ENCODE data around the gene ITM2A.

ITM2A gene

DNA sequence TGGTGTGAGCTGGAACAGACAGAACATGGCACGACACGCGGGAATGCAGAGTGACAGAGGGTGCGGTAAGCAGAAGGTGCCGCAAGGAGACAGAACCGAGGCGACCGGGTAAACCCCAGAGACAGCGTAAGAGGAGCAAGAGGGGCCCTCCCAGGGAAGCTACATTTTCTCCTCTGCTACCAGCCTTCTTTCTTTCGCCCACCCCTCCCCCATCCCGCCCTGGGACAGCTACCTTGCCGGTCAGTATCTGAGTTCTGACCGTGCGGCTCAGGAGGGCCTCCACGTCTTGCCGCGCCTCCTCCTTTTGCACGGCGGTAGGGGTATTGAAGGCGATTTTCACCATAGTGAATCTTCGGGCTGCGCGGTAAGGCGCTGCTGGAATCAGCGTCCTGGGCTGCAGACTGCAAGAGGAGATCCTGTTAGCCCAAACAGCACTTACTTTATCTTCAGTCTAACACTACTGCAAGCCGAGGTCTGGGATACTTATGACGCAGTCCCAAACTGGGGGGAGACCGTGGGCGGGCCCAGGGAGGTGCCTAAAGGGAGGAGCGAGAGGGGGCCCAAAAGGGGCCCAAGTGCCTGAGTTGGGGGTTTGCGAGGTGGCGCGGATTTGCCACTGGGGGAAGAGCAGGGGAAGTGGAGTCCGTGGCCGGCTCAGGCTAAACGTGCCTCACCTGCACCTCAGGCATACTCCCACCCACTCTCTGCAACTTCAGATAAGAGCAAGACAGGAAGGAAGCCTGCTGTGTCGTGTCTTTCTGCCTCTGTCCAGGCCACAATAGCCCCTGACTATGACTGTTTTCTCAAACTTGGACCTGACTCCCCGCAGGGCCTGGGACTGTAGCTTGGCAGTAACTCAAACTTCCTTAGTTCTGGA lies at the start of gene ITM2A:
Gene ITM2A (minus strand): TSS at position 462 of the 877 bp plus-strand sequence. CDS start 119 bp downstream, at position 343.
- TF ChIP-seq CTCF (IDR thresholded peaks at IDR 0.05; ENCODE audit: control insufficient read depth, extremely low read depth, insufficient read depth) = no peak
- H3K4me3 ChIP-seq (ENCODE audit: low read depth, low read length) = no peak within 1 kb of the TSS
- DNase-seq (ENCODE audit: low read depth) = no peak

GRCh38 chrX:79415056-79415455 lies 47.9 kb upstream of the ITM2A start:
- no peak overlapping the region for H3K4me3 ChIP-seq (ENCODE audit: low read depth, low read length)
- no peak for DNase-seq (ENCODE audit: low read depth)
- TF ChIP-seq CTCF (IDR thresholded peaks at IDR 0.05; ENCODE audit: control insufficient read depth, extremely low read depth, insufficient read depth) = no peak

DNA sequence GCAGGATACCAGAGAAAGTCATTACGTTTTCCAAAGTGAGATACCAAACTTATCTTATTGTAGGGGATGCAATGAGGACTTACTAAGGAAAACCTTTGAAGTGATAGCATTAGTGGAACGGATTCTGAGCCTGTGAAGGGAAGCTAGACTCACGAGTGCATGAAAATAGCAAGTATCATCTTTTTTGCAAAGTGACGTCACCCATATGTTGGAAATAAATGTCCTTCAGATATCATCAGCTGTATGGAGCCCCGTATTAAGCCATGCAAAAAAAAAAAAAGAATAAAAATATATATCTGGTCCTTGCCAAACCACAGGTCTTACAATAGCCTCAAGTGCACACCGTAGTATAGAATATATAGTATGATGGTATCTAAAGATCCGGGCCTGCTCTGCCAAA lies 46.8 kb upstream of the ITM2A start:
- TF ChIP-seq CTCF (IDR thresholded peaks at IDR 0.05; ENCODE audit: control insufficient read depth, extremely low read depth, insufficient read depth) = no peak
- H3K4me3 ChIP-seq (ENCODE audit: low read depth, low read length) = no peak overlapping the region
- no peak for DNase-seq (ENCODE audit: low read depth)

DNA sequence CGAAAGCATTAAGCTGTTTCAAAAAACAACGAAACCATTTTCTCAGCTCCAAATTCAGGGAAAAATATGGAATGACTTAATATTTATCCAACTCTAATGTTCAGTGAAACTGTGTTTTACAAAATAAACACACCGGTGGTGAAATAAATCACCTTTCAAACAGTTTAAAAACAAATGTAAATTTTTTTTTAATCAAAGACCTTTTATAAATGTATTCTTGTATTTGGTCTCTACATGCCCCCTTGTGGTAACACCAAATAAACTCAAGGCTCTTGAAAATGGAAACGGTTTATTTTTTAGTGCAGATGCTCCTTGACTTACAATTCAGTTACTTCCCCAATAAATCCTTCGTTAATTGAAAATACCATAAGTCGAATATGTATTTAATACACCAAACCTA lies 45.8 kb upstream of the ITM2A start:
- peak; percentile 37 for TF ChIP-seq CTCF (IDR thresholded peaks at IDR 0.05; ENCODE audit: control insufficient read depth, extremely low read depth, insufficient read depth)
- no peak for DNase-seq (ENCODE audit: low read depth)
- peak overlapping the region; percentile 38; the same call in 1 of the 2 replicates for H3K4me3 ChIP-seq (ENCODE audit: low read depth, low read length)

DNA sequence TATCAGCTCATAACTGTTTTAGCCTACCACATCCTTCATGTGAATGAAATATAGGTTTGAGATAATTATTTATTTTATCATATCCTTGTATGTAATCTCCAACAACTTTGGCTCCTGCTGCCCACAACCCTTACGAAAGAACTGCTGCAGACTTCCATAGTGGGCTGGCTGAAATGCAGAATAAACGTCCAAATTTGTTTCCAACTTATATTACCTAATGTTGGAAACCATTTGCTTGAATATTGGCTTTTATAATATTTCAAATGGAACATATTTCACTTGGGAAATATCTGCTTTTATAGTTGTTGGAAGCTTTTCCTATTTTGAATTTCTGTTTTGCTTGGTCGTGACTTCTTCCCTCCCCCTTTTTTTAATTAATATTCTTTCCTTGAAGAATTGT lies 45.0 kb upstream of the ITM2A start:
- TF ChIP-seq CTCF (IDR thresholded peaks at IDR 0.05; ENCODE audit: control insufficient read depth, extremely low read depth, insufficient read depth) = no peak
- H3K4me3 ChIP-seq (ENCODE audit: low read depth, low read length) = no peak overlapping the region
- no peak for DNase-seq (ENCODE audit: low read depth)

- H3K4me3 ChIP-seq (ENCODE audit: low read depth, low read length) = no peak overlapping the region
- TF ChIP-seq CTCF (IDR thresholded peaks at IDR 0.05; ENCODE audit: control insufficient read depth, extremely low read depth, insufficient read depth) = no peak
- DNase-seq (ENCODE audit: low read depth) = no peak
Measured at GRCh38 chrX:79409657-79410056, 42.5 kb upstream of the ITM2A start.
